ENCODE results near the gene ZSCAN1.

GRCh38 chr19:58085348-58085875 is 51.6 kb downstream of the ZSCAN1 start:
- TF ChIP-seq CTCF (conservative IDR thresholded peaks at IDR 0.05; ENCODE audit: low read length) (no peak), EZH2phosphoT487 (IDR thresholded peaks at IDR 0.05; ENCODE audit: borderline replicate concordance) (no peak)
